Measurements from ENCODE around the gene LRRC49.

LRRC49 gene

DNA sequence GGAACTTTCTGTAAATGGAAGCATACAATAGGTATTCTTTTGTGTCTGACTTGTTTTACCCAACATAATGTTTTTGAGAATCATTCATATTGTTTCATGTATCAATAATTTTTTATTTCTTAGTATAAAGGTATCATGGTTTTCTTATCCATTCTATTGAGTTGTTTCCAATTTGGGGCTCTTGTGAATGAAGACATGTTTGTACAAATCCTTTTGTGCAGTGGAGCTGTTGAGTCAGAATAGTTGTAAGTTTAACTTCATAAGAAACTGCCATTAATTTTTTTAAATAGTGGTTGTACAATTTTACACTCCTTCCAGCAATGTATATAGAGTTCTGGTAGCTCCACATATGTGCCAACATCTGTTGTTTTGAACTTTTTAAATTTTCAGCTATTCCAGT, 163.5 kb downstream of the LRRC49 start:
- Histone ChIP-seq H3F3A (ENCODE audit: control insufficient read depth, insufficient read depth) (no peaks in the 10 kb centered on the region), H3K36me3 (ENCODE audit: control insufficient read depth, low read length) (no peaks in the 10 kb centered on the region), H3K27ac (ENCODE audit: low read depth, low read length) (no peak overlapping the region), H3K79me2 (ENCODE audit: control insufficient read depth, low read length) (no peaks in the 10 kb centered on the region), H3K9me3 (ENCODE audit: control insufficient read depth, insufficient read depth, low read length) (no peaks in the 10 kb centered on the region), H4K20me1 (ENCODE audit: control insufficient read depth, insufficient read depth, low read depth, low read length) (no peaks in the 10 kb centered on the region), H3K4me3 (ENCODE audit: low read length) (no peak overlapping the region), H3K4me2 (ENCODE audit: low read length) (no peak overlapping the region), H3K9me2 (replicated peaks; ENCODE audit: control insufficient read depth, low read length) (no peaks in the 10 kb centered on the region), H3K4me1 (ENCODE audit: control insufficient read depth, low read length) (no peaks in the 10 kb centered on the region), H3K27me3 (ENCODE audit: control insufficient read depth, low read length) (no peaks in the 10 kb centered on the region)
- TF ChIP-seq, protein P1, sequence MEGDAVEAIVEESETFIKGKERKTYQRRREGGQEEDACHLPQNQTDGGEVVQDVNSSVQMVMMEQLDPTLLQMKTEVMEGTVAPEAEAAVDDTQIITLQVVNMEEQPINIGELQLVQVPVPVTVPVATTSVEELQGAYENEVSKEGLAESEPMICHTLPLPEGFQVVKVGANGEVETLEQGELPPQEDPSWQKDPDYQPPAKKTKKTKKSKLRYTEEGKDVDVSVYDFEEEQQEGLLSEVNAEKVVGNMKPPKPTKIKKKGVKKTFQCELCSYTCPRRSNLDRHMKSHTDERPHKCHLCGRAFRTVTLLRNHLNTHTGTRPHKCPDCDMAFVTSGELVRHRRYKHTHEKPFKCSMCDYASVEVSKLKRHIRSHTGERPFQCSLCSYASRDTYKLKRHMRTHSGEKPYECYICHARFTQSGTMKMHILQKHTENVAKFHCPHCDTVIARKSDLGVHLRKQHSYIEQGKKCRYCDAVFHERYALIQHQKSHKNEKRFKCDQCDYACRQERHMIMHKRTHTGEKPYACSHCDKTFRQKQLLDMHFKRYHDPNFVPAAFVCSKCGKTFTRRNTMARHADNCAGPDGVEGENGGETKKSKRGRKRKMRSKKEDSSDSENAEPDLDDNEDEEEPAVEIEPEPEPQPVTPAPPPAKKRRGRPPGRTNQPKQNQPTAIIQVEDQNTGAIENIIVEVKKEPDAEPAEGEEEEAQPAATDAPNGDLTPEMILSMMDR (IDR thresholded peaks at IDR 0.05; ENCODE audit: low read depth, low read length, poor library complexity, severe bottlenecking) = no peak
- TF ChIP-seq EZH2phosphoT487 (IDR thresholded peaks at IDR 0.05; ENCODE audit: borderline replicate concordance, low read length) = no peak

DNA sequence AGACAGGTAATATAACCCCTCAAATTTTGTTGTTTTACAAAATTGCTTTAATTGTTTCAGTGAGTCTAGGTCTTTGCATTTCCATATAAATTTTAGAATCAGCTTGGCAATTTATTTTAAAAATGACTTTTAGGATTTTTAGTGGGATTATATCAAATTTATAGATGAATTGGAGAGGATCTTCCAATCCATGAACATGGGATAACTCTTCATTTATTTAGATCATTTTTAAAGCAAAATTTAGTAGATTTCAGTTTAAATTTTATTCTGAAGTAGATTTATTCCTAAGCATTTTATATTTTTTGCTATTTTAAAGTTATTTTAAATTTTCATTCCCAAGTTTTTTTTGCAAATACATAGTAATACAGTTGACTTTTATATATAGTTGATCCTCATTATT, 164.5 kb downstream of the LRRC49 start:
- Histone ChIP-seq H3K27me3 (ENCODE audit: control insufficient read depth, low read length) (no peaks in the 10 kb centered on the region), H3K4me2 (ENCODE audit: low read length) (no peak overlapping the region), H3K9me3 (ENCODE audit: control insufficient read depth, insufficient read depth, low read length) (no peaks in the 10 kb centered on the region), H3K27ac (ENCODE audit: low read depth, low read length) (no peak overlapping the region), H3K4me1 (ENCODE audit: control insufficient read depth, low read length) (no peaks in the 10 kb centered on the region), H3K36me3 (ENCODE audit: control insufficient read depth, low read length) (no peaks in the 10 kb centered on the region), H3K9me2 (replicated peaks; ENCODE audit: control insufficient read depth, low read length) (no peaks in the 10 kb centered on the region), H3F3A (ENCODE audit: control insufficient read depth, insufficient read depth) (no peaks in the 10 kb centered on the region), H3K79me2 (ENCODE audit: control insufficient read depth, low read length) (no peaks in the 10 kb centered on the region), H4K20me1 (ENCODE audit: control insufficient read depth, insufficient read depth, low read depth, low read length) (no peaks in the 10 kb centered on the region), H3K4me3 (ENCODE audit: low read length) (no peak overlapping the region)
- TF ChIP-seq EZH2phosphoT487 (IDR thresholded peaks at IDR 0.05; ENCODE audit: borderline replicate concordance, low read length) = no peak
- TF ChIP-seq, protein P1 (IDR thresholded peaks at IDR 0.05; ENCODE audit: low read depth, low read length, poor library complexity, severe bottlenecking) = no peak

DNA sequence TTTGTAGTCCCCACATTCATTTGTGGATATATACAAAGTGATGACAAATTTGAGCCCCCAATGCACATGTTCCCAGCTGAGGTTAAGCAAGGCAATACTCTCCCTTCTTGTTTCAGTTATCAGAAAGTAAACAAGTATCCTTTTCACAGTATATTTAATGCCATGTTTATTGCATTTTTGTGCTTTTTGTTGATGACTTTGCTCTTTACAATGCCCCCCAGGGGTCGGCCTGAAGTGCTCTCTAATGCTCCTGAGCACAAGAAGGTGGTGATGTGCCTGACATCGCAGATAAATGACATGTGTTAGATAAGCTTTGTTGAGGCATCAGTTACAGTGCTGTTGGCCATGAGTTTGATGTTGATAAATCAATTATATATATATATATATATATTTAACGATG, 165.0 kb downstream of the LRRC49 start:
- Histone ChIP-seq H3K4me2 (ENCODE audit: low read length) (no peak overlapping the region), H3K79me2 (ENCODE audit: control insufficient read depth, low read length) (no peaks in the 10 kb centered on the region), H4K20me1 (ENCODE audit: control insufficient read depth, insufficient read depth, low read depth, low read length) (no peaks in the 10 kb centered on the region), H3F3A (ENCODE audit: control insufficient read depth, insufficient read depth) (no peaks in the 10 kb centered on the region), H3K27ac (ENCODE audit: low read depth, low read length) (no peak overlapping the region), H3K4me1 (ENCODE audit: control insufficient read depth, low read length) (no peaks in the 10 kb centered on the region), H3K9me3 (ENCODE audit: control insufficient read depth, insufficient read depth, low read length) (no peaks in the 10 kb centered on the region), H3K4me3 (ENCODE audit: low read length) (no peak overlapping the region), H3K36me3 (ENCODE audit: control insufficient read depth, low read length) (no peaks in the 10 kb centered on the region), H3K9me2 (replicated peaks; ENCODE audit: control insufficient read depth, low read length) (no peaks in the 10 kb centered on the region), H3K27me3 (ENCODE audit: control insufficient read depth, low read length) (no peaks in the 10 kb centered on the region)
- TF ChIP-seq, protein P1 (IDR thresholded peaks at IDR 0.05; ENCODE audit: low read depth, low read length, poor library complexity, severe bottlenecking) = no peak
- TF ChIP-seq EZH2phosphoT487 (IDR thresholded peaks at IDR 0.05; ENCODE audit: borderline replicate concordance, low read length) = no peak

DNA sequence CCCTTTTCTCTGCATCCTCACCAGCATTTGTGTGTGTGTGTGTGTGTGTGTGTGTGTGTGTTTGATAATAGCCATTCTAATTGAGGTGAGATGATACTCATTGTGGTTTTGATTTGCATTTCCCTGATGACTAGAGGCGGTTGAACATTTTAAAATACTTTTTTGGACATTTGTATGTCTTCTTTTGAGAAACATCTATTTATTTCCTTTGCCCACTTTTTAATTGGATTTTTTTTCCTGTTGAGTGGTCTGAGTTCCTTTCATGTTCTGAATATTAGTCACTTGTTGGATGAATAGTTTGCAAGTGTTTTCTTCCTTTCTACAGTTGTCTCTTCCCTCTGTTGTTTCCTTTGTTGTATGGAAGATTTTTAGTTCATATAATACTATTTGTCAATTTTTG, 168.4 kb downstream of the LRRC49 start:
- no peak overlapping the region for H3K27ac ChIP-seq (ENCODE audit: low read depth, low read length)
- H3K4me1 ChIP-seq (ENCODE audit: control insufficient read depth, low read length) = no peaks in the 10 kb centered on the region
- no peak overlapping the region for H3K4me3 ChIP-seq (ENCODE audit: low read length)
- H3K36me3 ChIP-seq (ENCODE audit: control insufficient read depth, low read length) = no peaks in the 10 kb centered on the region
- H3K27me3 ChIP-seq (ENCODE audit: control insufficient read depth, low read length) = no peaks in the 10 kb centered on the region
- H4K20me1 ChIP-seq (ENCODE audit: control insufficient read depth, insufficient read depth, low read depth, low read length) = no peaks in the 10 kb centered on the region
- no peaks in the 10 kb centered on the region for H3K9me3 ChIP-seq (ENCODE audit: control insufficient read depth, insufficient read depth, low read length)
- H3F3A ChIP-seq (ENCODE audit: control insufficient read depth, insufficient read depth) = no peaks in the 10 kb centered on the region
- H3K4me2 ChIP-seq (ENCODE audit: low read length) = no peak overlapping the region
- TF ChIP-seq, protein P1 (IDR thresholded peaks at IDR 0.05; ENCODE audit: low read depth, low read length, poor library complexity, severe bottlenecking) = no peak
- TF ChIP-seq EZH2phosphoT487 (IDR thresholded peaks at IDR 0.05; ENCODE audit: borderline replicate concordance, low read length) = no peak
- H3K79me2 ChIP-seq (ENCODE audit: control insufficient read depth, low read length) = no peaks in the 10 kb centered on the region
- no peaks in the 10 kb centered on the region for H3K9me2 ChIP-seq (replicated peaks; ENCODE audit: control insufficient read depth, low read length)
